HG03520 (cell line): ENCODE measurements around the gene SPATA24.
"Not testable (repeated sequence)": the region's sequence is repeated elsewhere in the genome, so short reads cannot be mapped to it uniquely, and the experiment has no call there.

Experiments
- ATAC-seq: cut with Tn5 transposase; IDR thresholded peaks from one replicate; pipeline ENCODE4 v1.9.1; 2021; ENCODE audit warnings: mild to moderate bottlenecking, moderate library complexity; ENCODE audit not compliant: unreplicated experiment

Gene SPATA24, protein sequence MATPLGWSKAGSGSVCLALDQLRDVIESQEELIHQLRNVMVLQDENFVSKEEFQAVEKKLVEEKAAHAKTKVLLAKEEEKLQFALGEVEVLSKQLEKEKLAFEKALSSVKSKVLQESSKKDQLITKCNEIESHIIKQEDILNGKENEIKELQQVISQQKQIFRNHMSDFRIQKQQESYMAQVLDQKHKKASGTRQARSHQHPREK

GRCh38 chr5:139403787-139404483 lies at the start of gene SPATA24:
Gene SPATA24, minus strand, starts transcription at chr5:139404089. Its CDS starts 29 bp downstream, at chr5:139404060.
- ATAC-seq = peak; percentile 72

- no peak for ATAC-seq
Observed at GRCh38 chr5:139451878-139452660, 48.2 kb upstream of the SPATA24 start.

DNA sequence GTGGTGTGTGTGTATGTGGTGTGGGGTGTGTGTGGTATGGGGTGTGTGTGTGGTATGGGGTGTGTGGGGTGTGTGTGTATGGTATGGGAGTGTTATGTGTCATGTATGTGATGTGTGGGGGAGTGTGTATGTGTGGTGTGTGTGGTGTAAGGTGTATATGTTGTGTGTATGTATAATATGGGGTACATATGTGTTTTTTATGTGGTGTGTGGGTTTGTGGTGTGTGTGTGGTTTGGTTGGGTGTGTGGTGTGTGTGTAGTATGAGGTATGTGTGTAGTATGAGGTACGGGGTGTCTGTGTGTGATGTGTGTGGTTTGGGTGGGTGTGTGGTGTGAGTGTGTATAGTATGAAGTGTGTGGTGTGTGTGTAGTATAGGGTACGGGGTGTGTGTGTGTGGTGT lies 47.3 kb upstream of the SPATA24 start:
- no peak for ATAC-seq

- ATAC-seq = peak; percentile 52
Observed at GRCh38 chr5:139446956-139447779, 43.3 kb upstream of the SPATA24 start.

GRCh38 chr5:139445325-139446170 lies 41.7 kb upstream of the SPATA24 start:
- ATAC-seq = no peak

- ATAC-seq = no peak
Observed at GRCh38 chr5:139443831-139444453, 40.1 kb upstream of the SPATA24 start.

- ATAC-seq = not testable (repeated sequence)
Observed at GRCh38 chr5:139440416-139440815, 36.5 kb upstream of the SPATA24 start.

DNA sequence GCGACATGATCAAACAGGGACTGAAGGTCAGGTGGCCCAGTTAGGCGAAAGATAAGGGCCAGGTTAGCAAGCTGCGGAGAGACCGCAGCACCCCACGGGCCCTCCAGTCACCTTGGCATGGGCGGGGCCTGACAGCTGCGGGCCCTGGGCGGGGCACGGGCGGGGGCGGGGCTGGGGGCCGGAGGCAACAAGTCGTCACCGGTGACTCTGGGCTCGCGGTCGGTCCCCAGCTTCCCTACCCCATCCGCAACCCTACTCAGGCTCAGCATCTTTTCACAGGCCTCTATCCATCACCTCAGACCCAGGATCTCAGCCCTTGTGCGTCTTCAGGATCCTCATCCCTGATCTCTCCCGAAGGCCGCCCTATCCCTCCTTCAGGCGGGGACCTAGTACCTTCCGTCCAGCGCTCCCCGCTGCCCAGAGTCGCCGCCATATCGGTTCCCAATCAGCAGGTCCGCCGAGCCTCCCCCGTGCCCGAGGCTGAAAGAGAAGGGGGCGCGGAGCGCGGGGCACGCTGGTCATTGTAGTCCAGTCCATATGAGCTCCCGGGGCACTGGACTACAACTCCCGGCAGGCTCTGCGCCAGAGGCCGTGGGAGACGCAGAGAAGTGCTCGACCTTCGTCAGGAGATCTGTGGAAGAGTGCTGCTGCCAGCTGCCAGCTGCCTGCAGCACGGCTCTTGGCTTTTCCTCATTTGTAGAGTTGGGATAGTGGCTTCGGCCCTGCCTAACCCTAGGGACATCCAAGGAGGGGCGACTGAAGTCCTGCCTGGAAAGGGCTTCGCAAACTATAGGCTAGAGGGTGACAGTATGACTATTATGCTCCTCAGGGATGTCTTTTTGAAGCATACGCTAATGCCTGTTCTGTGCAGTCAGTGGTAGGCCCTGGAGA lies 35.4 kb upstream of the SPATA24 start, which contains the start of gene DNAJC18:
Gene DNAJC18, minus strand, starts transcription at position 513 of the 891 bp plus-strand sequence. Its CDS starts 80 bp downstream, at position 433.
- ATAC-seq = peak; percentile 80

- ATAC-seq = no peak
Observed at GRCh38 chr5:139438707-139439012, 34.8 kb upstream of the SPATA24 start.

DNA sequence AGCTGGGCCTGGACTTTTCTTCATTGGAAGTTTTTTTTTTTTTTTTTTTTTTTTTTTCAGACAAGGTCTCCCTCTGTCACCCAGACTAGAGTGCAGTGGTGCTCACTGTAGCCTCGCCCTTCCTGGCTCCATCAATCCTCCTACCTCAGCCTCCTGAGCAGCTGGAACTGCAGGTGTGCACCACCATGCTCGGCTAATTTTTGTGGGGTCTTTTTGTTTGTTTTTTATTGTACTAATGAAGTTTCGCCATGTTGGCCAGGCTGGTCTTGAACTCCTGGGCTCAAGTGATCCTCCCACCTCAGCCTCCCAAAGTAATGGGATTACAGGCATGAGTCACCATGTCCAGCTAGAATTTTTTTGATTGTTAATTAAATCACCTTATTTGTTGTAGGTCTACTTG lies 31.8 kb upstream of the SPATA24 start:
- no peak for ATAC-seq

DNA sequence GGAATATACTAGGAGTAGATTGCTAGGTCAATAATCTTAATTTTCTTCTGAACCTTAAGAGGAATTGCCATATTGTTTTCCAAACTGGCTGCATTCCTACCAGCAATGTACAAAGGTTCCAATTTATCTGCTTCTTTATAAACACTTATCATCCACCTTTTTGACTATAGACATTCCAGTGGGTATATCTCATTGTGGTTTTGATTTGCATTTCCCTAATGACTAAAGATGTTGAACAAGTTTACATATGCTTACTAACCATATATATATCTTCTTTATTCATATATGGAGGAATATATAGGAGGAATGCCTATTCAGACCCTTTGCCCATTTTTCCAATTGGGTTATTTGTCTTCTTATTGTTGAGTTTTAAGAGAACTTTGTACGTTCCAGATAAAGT lies 27.8 kb upstream of the SPATA24 start:
- no peak for ATAC-seq

DNA sequence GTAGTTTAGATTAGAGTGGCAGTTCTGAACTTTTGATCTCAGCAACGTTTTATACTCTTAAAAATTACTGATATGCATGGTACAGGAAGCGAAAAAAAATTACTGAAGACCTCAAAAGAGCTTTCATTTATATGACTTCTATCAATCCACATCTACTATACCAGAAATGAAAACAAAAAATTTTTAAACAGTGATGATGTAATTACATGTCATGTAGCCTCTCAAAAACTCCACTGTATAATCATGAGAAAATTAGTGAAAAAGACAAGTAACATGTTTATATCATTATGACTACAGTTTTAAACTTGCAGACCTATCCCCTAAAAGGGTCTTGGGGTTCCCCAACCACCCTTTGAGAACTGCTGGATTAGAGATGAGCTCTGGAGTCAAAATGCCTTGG lies 26.1 kb upstream of the SPATA24 start:
- no peak for ATAC-seq

DNA sequence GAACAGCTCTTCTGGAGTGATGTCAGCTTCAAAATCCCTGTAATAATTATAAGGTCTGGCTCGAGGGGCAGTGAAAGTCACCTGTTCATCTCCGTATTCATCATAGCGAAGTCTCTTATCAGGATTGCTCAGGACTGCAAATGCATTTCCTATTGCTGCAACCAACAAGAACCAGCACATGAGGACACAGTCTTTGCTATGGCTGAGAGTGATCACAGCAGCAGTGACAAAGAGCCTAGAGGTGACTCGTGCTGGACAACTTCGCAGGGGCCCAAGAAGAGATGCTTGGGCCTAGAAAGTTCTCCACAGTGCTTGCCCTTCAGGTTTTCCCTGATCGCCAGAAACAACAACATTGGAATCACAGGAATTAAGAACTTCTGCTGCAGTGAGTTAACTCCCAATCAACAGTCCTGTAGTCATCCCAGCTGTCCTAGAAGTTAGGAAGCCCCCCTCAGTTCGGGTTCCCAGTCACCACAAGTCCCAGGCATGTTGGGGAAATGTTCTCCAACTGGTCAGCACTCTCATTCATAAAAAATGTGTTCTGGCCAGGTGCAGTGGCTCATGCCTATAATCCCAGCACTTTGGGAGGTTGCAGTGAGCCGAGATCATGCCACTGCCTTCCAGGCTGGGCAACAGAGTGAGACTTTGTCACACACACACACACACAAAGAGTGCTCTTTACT lies 22.5 kb upstream of the SPATA24 start:
- no peak for ATAC-seq

- no peak for ATAC-seq
Observed at GRCh38 chr5:139425497-139425896, 21.6 kb upstream of the SPATA24 start.

DNA sequence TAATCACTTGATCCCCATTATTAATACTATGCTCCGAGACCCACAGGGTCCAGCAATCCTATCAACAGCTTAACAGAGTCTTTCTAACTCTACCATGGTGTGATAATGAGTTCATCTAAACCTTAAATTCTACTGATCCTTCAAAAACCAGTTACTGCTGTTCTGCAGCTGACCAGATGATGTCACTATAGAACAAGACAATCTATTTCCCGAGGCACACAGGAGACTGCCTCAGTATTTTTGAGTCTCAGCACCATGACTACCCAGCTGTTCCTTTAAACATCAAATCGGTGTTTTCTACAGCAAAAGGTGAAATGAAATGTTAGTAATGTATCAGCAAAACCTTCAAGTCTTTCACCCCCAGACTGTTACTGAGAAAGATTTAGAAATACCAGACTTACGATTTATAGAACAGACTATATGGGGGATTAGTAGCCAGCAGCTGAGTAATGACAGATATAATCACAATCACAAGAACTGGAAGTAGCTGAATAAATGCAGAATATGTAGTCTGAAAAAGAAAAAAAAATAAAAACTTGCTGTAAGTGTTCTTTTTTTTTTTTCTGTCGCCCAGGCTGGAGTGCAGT lies 18.5 kb upstream of the SPATA24 start:
- ATAC-seq = no peak

DNA sequence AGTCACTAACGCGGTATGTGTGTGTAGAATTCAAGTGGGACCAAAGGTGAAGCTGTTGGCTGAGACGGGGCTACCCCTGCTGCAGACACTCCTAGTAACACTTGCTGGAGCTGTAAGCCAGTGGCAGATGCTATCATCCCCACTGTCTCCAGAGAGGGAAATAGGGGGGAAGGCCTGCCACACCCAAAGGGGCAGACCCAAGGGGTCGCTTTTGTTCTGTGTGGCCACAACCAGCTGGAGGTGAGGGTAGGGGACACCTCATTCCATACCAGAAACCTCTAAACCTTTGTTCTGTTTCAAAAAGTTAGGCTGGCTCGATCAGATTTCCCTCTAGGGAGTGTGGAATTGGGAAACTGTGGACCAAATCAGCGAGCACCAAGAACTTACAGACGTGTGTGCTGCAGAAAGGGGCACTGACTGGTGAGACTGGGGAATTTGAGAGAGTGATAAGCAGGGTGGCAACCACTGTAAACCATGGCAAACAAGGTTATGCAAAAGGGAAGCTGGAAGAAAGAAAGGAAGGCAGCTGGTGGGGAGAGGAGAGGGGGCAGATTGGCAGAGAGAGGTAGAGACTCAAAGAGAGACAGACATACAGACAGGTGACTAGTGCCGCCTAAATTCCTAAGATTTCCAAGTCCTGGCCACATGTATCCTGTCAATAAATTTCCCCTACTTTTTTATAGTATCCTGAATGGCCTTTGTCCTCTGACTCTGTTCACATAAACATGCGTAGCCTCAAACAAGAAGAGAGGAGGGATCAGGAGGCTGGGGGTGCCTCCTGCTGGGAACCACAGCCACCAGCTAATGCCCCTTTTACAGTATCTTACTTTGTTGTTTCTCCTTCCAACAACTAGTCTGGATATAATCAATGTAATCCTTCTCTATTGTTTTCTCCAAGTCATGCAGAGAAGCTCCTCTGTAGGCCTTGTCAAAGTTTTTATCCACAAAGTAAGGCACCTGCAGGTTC lies 15.6 kb upstream of the SPATA24 start:
- no peak for ATAC-seq

DNA sequence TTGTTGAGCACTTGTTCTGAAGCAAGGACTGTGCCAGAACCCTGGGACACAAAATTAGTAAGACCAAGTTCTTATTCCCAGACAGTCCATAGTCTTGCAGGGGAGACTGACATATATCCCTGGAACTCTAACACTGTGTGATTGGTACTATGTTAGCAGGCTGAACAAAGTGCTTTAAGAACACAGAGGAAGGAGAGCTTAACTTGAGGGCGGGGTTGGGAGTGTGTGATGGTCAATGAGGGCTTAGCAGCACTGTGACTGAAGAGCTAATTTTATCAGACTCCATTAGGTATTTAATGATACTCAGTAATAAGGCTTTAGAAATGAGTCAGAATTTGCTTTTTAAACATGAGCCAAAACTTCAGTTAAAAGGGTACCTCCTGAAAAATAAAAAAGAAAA lies 14.9 kb upstream of the SPATA24 start:
- no peak for ATAC-seq
